ENCODE results near the gene TSHZ2.

Gene TSHZ2

GRCh38 chr20:53487461-53488200 is 515.5 kb downstream of the TSHZ2 start:
- no peak for TF ChIP-seq FOXM1 (IDR thresholded peaks at IDR 0.05; ENCODE audit: borderline replicate concordance, low read depth)
- TF ChIP-seq ZBTB7A (IDR thresholded peaks at IDR 0.05; ENCODE audit: low read depth), result no peak
- no peak for TF ChIP-seq CREB1 (IDR thresholded peaks at IDR 0.05; ENCODE audit: low read depth)
- no peak for TF ChIP-seq RAD21 (IDR thresholded peaks at IDR 0.05; ENCODE audit: low read depth)
- TF ChIP-seq, protein P1, sequence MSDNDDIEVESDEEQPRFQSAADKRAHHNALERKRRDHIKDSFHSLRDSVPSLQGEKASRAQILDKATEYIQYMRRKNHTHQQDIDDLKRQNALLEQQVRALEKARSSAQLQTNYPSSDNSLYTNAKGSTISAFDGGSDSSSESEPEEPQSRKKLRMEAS (IDR thresholded peaks at IDR 0.05), result no peak
- TF ChIP-seq CEBPB (IDR thresholded peaks at IDR 0.05), result no peak
- TF ChIP-seq TAF1 (IDR thresholded peaks at IDR 0.05; ENCODE audit: low read depth), result no peak
- TF ChIP-seq, protein P2, sequence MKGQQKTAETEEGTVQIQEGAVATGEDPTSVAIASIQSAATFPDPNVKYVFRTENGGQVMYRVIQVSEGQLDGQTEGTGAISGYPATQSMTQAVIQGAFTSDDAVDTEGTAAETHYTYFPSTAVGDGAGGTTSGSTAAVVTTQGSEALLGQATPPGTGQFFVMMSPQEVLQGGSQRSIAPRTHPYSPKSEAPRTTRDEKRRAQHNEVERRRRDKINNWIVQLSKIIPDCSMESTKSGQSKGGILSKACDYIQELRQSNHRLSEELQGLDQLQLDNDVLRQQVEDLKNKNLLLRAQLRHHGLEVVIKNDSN (IDR thresholded peaks at IDR 0.05), result no peak
- TF ChIP-seq TCF12 (IDR thresholded peaks at IDR 0.05; ENCODE audit: low read depth), result no peak
- no peak for TF ChIP-seq NFIC (IDR thresholded peaks at IDR 0.05)
- TF ChIP-seq REST (IDR thresholded peaks at IDR 0.05; ENCODE audit: low read depth), result no peak

- TF ChIP-seq TCF12 (IDR thresholded peaks at IDR 0.05; ENCODE audit: low read depth) (no peak), EGR1 (IDR thresholded peaks at IDR 0.05) (no peak), TAF1 (IDR thresholded peaks at IDR 0.05; ENCODE audit: low read depth) (no peak), REST (IDR thresholded peaks at IDR 0.05; ENCODE audit: low read depth) (no peak), EP300 (IDR thresholded peaks at IDR 0.05; ENCODE audit: borderline replicate concordance) (no peak), CREB1 (IDR thresholded peaks at IDR 0.05; ENCODE audit: low read depth) (no peak), YY1 (IDR thresholded peaks at IDR 0.05; ENCODE audit: low read depth) (no peak), TEAD4 (IDR thresholded peaks at IDR 0.05) (no peak), FOXM1 (IDR thresholded peaks at IDR 0.05; ENCODE audit: borderline replicate concordance, low read depth) (no peak), ZBTB7A (IDR thresholded peaks at IDR 0.05; ENCODE audit: low read depth) (no peak)
- TF ChIP-seq, protein P1 (IDR thresholded peaks at IDR 0.05), result no peak
Observed at GRCh38 chr20:53488775-53489272, 516.7 kb downstream of the TSHZ2 start.

GRCh38 chr20:53489528-53489927 is 517.4 kb downstream of the TSHZ2 start:
- TF ChIP-seq YY1 (IDR thresholded peaks at IDR 0.05; ENCODE audit: low read depth) (no peak), CEBPB (IDR thresholded peaks at IDR 0.05) (no peak), REST (IDR thresholded peaks at IDR 0.05; ENCODE audit: low read depth) (no peak), TCF12 (IDR thresholded peaks at IDR 0.05; ENCODE audit: low read depth) (no peak), CREB1 (IDR thresholded peaks at IDR 0.05; ENCODE audit: low read depth) (no peak), TEAD4 (IDR thresholded peaks at IDR 0.05) (no peak), ZBTB7A (IDR thresholded peaks at IDR 0.05; ENCODE audit: low read depth) (no peak), TAF1 (IDR thresholded peaks at IDR 0.05; ENCODE audit: low read depth) (no peak), NFIC (IDR thresholded peaks at IDR 0.05) (no peak), RAD21 (IDR thresholded peaks at IDR 0.05; ENCODE audit: low read depth) (no peak), EP300 (IDR thresholded peaks at IDR 0.05; ENCODE audit: borderline replicate concordance) (no peak), EGR1 (IDR thresholded peaks at IDR 0.05) (no peak), FOXM1 (IDR thresholded peaks at IDR 0.05; ENCODE audit: borderline replicate concordance, low read depth) (no peak)
- TF ChIP-seq, protein P2 (IDR thresholded peaks at IDR 0.05), result no peak
- TF ChIP-seq, protein P1 (IDR thresholded peaks at IDR 0.05), result no peak

DNA sequence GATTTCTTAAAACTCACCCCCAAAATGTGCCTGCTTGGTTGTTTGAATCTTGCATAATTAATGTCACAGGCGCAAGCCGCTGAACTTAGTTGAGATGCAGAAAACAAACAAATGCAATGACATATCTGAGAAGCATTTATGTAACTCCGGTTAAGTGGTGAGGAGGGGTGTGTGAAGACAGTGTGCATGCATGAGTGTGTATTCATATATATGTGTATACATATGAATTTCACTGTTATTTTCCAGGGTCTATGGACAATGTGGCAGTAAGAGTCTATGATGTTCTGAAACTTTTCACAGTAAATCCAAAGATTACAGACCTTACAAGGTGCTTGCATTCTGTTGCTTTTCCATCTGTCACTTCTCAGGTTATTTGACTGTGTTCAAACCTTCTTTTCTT is 518.5 kb downstream of the TSHZ2 start:
- TF ChIP-seq, protein P1 (IDR thresholded peaks at IDR 0.05), result no peak
- no peak for TF ChIP-seq TEAD4 (IDR thresholded peaks at IDR 0.05)
- no peak for TF ChIP-seq EP300 (IDR thresholded peaks at IDR 0.05; ENCODE audit: borderline replicate concordance)

Measured in Ishikawa (cell line).